ENCODE measurements around the gene ASRGL1.
"Not testable (repeated sequence)": the region's sequence is repeated elsewhere in the genome, so short reads cannot be mapped to it uniquely, and the experiment has no call there.

Gene ASRGL1

DNA sequence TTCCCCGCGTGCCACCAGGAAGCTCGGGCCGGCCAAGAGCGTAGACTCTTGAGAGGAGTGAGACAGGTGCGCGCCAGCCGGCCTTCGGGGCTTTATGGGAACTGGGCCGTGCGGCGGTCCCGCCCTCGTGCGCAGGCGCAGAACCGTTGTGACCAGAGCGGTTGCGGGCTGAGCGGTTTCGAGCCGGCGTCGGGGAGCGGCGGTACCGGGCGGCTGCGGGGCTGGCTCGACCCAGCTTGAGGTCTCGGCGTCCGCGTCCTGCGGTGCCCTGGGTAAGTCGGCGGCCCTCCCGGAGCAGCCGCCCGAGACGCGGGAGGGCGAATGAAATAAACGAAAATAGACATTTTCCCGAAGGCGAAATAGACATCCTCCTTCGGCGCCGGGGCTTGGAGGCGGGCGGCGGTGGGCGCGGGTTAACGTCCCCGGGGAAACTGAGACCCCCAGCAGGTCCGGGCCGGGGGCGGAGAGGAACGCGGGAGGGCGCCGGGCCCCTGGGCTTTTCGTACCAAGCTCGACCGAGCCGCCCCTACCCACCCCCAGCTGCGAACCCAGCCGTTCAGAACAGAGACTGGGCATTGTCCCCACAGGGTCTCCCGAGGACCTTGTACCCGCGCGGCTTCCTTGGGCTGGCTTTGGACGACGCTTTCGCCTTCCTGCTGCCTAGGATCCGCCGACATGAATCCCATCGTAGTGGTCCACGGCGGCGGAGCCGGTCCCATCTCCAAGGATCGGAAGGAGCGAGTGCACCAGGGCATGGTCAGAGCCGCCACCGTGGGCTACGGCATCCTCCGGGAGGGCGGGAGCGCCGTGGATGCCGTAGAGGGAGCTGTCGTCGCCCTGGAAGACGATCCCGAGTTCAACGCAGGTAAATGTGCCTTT, at the start of gene ASRGL1:
TSS of gene ASRGL1 (plus strand) at position 146 of the 879 bp plus-strand sequence. CDS start at position 676, 530 bp downstream.
- peak; percentile 52 for TF ChIP-seq POLR2A (IDR thresholded peaks at IDR 0.05; ENCODE audit: low read depth, low read length)
- FAIRE-seq (no peak), DNase-seq (ENCODE audit: insufficient read length, low spot score) (peak; percentile 81)

DNA sequence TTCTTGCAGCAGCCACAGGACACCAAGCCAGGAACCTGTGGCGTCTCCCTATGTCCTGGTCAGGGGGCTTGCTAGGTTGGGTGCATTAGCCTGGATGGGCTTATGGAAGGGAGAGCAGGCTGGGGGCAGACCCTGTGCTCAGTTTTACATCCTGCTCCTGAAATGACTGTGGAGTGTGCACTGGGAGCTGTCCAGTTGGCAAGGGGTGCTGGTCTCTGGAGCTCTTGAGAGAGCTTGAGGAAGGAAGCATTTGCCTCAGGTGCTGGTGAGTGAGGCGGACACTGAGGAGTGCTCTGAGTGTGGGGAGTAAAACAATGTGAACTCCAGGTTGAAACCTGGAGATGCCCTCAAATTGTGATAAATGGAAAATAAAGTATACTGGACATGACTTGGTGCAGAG, 41.7 kb upstream of the ASRGL1 start:
- TF ChIP-seq POLR2A (IDR thresholded peaks at IDR 0.05; ENCODE audit: low read depth, low read length), result no peak
- no peak for FAIRE-seq

DNA sequence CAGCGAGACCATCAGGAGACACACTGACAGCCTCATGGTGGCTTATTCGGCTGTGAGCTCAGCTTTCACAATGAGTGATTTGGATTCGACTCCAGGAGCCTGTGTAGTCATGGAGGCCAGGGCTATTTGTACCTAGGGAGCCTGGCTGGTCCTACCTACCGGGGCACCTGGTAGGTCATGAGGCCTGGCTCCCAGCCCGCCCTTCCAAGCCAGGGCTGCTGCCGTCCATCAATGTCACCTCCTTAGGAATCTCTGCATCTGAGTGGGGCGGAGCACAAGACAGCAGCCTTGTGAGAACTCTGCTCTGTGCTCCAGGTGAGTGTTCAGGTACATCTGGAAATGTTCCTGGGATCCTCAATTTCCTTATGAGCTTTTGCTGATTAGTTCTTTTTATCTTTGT, 38.3 kb upstream of the ASRGL1 start, which contains the start of gene SCGB1D4:
TSS of gene SCGB1D4 (minus strand) at position 101 of the 400 bp plus-strand sequence. CDS start at position 36, 65 bp downstream.
- FAIRE-seq, result no peak
- DNase-seq (ENCODE audit: insufficient read length, low spot score), result no peak
- no peak for TF ChIP-seq POLR2A (IDR thresholded peaks at IDR 0.05; ENCODE audit: low read depth, low read length)

More for the DNA sequence above, 41.7 kb upstream of the ASRGL1 start:
- DNase-seq (ENCODE audit: insufficient read length, low spot score), result no peak

DNA sequence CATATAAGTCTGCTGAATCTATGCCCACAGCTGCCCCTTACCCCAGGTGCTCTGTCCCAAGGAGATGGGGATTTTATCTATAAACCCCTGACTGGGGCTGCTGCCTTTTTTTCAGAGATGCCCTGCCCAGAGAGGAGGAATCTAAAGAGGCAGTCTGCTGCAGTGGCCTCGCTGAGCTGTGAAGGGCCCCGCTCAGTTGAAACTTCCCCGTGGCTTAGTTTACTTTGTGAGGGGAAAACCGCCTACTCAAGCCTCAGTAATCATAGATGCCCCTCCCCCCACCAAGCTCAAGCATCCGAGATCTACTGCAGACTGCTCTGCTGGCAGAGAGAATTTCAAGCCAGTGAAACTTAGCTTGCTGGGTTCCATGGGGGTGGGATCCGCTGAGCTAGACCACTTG, 31.0 kb upstream of the ASRGL1 start:
- TF ChIP-seq POLR2A (IDR thresholded peaks at IDR 0.05; ENCODE audit: low read depth, low read length), result no peak
- DNase-seq (ENCODE audit: insufficient read length, low spot score) (no peak), FAIRE-seq (no peak)

DNA sequence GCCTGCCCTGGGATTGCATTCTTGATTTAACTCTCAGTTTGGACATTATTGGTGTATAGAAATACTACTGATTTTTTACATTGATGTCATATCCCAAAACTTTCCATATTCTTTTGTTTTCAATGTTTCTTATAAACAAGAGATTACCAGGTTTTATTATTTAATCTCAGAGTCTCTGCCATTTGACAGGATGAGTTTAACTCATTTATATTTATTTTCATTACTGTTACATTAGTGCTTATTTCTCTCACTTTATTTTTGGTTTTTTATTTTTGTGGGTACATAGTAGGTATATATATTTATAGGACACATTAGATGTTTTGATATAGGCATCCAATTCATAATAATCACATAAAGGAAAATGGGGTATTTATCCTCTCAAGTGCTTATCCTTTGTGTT, 29.3 kb upstream of the ASRGL1 start:
- FAIRE-seq (no peak), DNase-seq (ENCODE audit: insufficient read length, low spot score) (no peak)
- TF ChIP-seq POLR2A (IDR thresholded peaks at IDR 0.05; ENCODE audit: low read depth, low read length), result no peak

DNA sequence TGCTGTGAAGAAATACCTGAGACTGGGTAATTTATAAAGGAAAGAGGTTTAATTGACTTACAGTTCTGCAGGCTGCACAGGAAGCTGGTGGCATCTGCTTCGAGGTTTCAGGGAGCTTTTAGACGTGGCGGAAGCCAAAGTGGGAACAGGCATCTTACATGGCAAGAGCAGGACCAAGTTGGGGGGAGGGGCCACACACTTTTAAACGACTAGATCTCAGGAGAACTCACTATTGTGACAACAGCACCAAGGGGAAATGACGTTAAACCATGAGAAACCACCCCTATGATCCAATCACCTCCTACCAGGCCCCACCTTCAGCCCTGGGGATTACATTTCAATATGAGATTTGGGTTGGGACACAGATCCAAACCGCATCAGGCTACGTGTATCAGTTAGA, 27.3 kb upstream of the ASRGL1 start:
- TF ChIP-seq POLR2A (IDR thresholded peaks at IDR 0.05; ENCODE audit: low read depth, low read length), result no peak
- no peak for DNase-seq (ENCODE audit: insufficient read length, low spot score)
- no peak for FAIRE-seq

DNA sequence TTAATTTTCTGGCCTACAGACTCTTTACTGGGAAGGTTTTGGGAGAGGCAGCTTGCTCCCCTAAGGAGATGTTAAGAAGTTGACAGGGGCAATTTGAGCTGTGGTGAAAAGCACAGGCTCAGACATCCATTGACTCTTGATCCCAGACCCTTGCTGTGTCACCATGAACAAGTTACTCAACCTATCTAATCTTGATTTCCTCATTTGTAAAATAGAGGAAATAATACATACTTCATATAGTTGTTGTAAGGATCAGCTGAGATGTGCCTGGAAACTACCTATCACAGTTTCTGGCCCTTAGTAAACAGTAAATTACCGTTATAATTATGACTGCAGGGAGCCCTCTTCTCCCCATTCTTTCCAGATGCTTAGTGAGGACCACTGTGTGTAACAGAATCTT, 21.8 kb upstream of the ASRGL1 start:
- DNase-seq (ENCODE audit: insufficient read length, low spot score), result no peak
- TF ChIP-seq POLR2A (IDR thresholded peaks at IDR 0.05; ENCODE audit: low read depth, low read length), result no peak
- FAIRE-seq, result no peak

DNA sequence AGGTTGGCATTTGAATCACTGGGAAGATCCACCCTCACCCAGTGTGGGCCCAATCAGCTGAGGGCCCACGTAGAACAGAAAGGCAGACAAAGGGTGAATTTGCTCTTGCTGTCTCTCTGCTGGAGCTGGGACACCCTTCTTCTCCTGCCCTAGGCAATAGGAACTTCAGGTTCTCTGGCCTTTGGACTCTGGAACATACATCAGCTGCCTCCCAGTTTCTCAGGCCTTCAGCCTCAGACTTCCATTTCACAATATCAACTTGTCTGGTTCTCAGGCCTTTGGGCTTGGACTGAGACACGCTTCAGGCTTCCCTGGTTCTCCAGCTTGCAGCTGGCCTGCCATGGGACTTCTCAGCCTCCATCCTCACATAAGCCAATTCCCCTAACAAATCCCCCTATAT, 14.7 kb upstream of the ASRGL1 start:
- FAIRE-seq (no peak), DNase-seq (ENCODE audit: insufficient read length, low spot score) (no peak)
- no peak for TF ChIP-seq POLR2A (IDR thresholded peaks at IDR 0.05; ENCODE audit: low read depth, low read length)

DNA sequence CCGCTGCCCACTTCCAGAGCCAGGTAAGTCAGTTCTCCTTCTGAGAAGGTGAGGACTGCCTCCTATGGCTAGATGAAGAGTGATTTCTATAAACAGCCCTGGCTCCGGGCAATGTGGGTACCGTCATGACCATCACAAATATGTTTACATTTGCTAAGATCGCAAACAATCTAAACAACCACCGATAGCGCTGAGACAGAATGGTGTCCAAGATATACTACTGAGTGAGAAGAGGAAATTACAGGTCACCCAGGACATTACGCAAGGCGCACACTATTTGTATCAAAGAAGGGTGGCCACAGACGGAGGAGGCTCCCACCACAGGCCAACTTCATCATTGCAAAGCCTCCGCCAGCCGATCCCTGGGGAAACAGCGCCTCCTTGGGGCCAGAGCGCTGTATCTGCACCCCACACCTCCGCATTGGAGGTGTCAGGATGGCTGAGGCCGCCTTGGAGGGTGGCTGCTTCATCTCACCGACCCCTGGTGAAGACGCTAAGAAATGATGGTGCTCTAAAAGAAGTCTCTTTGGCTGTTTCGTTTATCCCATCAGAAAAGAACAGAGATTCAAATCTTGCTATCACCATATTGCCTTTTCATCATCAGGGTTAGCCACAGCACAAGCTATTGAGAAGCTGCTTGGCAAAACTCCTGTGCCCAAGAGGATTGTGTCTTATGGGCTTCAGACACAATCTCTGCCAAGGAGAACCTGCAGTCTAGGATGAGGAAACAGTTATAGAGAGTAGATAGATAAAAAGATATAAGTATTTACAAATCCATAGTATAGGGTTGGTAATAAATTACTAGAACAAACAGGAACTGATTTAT, 12.3 kb upstream of the ASRGL1 start:
- no peak for TF ChIP-seq POLR2A (IDR thresholded peaks at IDR 0.05; ENCODE audit: low read depth, low read length)
- no peak for FAIRE-seq
- DNase-seq (ENCODE audit: insufficient read length, low spot score), result peak; percentile 50

DNA sequence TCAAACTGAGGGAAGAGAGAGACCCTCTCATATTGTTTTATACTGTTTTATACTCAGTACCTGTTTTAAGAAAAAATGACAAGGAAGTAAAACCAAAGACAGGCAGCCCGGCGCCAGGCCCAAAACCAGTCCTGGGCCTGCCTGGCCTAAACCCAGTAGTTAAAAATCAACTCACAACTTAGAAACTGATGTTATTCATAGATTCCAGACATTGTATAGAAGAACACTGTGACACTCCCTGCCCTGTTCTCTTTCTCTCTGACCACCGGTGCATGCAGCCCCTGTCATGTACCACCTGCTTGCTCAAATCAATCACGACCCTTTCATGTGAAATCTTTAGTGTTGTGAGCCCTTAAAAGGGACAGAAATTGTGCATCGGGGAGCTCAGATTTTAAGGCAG, 11.5 kb upstream of the ASRGL1 start:
- not testable (repeated sequence) for FAIRE-seq; DNase-seq (ENCODE audit: insufficient read length, low spot score)

DNA sequence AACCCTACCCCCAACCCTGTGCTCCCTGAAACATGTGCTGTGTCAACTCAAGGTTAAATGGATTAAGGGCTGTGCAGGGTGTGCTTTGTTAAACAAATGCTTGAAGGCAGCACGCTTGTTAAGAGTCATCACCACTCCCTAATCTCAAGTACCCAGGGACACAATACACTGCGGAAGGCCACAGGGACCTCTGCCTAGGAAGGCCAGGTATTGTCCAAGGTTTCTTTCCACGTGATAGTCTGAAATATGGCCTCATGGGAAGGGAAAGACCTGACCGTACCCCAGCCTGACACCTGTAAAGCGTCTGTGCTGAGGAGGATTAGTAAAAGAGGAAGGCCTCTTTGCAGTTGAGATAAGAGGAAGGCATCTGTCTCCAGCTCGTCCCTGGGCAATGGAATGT, 10.5 kb upstream of the ASRGL1 start:
- FAIRE-seq; DNase-seq (ENCODE audit: insufficient read length, low spot score): not testable (repeated sequence)

DNA sequence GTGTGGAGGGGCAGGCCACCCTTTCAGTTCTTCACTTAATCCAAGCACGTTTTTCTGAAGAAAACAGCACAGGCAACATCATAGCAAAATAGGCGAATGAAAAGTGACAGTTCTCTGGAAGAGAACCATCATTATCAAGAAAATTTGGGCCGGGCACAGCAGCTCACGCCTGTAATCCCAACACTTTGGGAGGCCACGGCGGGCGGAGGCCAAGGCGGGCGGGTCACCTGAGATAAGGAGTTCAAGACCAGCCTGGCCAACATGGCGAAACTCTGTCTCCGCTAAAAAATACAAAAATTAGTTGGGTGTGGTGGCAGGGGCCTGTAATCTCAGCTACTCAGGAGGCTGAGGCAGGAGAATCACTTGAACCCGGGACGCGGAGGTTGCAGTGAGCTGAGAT, 9.7 kb upstream of the ASRGL1 start:
- FAIRE-seq, result not testable (repeated sequence)

DNA sequence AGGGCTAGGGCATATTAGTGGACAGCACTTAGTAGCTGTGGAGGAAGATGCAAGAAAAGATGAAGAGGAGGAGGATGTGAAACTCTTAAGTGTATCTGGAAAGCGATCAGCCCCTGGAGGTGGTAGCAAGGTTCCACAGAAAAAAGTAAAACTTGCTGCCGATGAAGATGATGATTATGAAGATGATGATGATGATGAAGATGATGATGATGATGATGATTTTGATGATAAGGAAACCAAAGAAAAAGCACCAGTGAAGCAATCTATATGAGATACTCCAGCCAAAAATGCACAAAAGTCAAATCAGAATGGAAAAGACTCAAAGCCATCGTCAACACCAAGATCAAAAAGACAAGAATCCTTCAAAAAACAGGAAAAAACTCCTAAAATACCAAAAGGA, 6.0 kb upstream of the ASRGL1 start:
- FAIRE-seq; DNase-seq (ENCODE audit: insufficient read length, low spot score): not testable (repeated sequence)

More for the DNA sequence above, 9.7 kb upstream of the ASRGL1 start:
- DNase-seq (ENCODE audit: insufficient read length, low spot score), result not testable (repeated sequence)

DNA sequence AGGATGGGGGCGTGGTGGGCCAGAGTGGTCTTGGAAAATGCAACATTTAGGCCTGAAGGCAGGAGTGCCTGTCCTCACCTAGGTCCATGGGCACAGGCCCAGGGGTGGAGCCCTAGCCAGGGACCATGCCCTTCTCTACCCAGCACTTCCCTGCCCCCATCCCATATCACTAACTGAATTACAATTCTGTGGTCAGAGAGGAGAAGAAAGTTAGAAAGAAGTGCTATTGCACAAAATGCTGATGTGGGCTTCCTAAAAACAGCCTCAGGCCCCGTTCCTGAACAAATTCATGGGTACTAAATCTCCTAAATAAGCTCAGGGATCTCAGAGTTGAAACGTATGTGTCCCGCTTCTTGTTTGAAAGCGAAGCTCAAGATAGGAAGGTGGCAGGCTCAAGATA, 3.5 kb upstream of the ASRGL1 start:
- FAIRE-seq (no peak), DNase-seq (ENCODE audit: insufficient read length, low spot score) (no peak)
- TF ChIP-seq POLR2A (IDR thresholded peaks at IDR 0.05; ENCODE audit: low read depth, low read length), result no peak

DNA sequence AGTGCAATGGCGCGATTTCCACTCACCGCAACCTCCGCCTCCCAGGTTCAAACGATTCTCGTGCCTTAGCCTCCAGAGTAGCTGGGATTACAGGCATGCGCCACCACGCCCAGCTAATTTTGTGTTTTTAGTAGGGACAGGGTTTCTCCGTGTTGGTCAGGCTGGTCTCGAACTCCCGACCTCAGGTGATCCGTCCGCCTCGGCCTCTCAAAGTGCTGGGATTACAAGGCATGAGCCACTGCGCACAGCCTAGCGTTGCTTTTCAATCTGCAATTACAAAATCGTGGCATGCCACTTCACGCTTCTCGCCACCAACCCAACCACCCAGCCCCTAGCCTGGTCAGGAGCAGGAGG, 322 bp upstream of the ASRGL1 start:
- FAIRE-seq; DNase-seq (ENCODE audit: insufficient read length, low spot score): not testable (repeated sequence)

All from H54 (cell line).